ENCODE measurements around the gene PCDHB9. TPM values are rescaled to one million over a fixed set of nuclear protein-coding genes. Genes with fewer than 3 reads are reported as not detected.
A peak's percentile ranks its signal among the peaks of the same experiment; 100 is the strongest.
"Not testable (repeated sequence)": the region's sequence is repeated elsewhere in the genome, so short reads cannot be mapped to it uniquely, and the experiment has no call there.

PCDHB9 gene
- total RNA-seq, 1 donor, result under 0.01 TPM

DNA sequence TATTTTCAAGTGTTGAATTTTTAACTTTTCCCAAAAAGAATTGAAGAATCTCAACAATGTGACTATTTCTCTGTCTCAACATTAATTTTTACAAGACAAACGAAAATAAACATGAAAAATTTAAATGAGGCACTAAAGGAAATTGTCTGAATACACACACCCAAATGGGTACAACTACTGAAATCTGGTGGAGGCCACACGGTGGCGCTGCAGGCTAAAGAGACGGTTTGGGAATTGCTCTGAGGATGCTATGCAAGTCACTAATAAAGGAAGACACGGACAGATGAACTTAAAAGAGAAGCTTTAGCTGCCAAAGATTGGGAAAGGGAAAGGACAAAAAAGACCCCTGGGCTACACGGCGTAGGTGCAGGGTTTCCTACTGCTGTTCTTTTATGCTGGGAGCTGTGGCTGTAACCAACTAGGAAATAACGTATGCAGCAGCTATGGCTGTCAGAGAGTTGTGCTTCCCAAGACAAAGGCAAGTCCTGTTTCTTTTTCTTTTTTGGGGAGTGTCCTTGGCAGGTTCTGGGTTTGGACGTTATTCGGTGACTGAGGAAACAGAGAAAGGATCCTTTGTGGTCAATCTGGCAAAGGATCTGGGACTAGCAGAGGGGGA is 5.3 kb downstream of the PCDHB9 start, which contains the start of gene PCDHB10:
TSS of gene PCDHB10 (plus strand) at position 244 of the 616 bp plus-strand sequence. CDS start at position 444, 200 bp downstream.
- H3K4me3 ChIP-seq (ENCODE audit: low read depth, low read length), result no peak within 1 kb of the TSS
- peak; percentile 14 for DNase-seq (ENCODE audit: low read depth)
- TF ChIP-seq, protein P1, sequence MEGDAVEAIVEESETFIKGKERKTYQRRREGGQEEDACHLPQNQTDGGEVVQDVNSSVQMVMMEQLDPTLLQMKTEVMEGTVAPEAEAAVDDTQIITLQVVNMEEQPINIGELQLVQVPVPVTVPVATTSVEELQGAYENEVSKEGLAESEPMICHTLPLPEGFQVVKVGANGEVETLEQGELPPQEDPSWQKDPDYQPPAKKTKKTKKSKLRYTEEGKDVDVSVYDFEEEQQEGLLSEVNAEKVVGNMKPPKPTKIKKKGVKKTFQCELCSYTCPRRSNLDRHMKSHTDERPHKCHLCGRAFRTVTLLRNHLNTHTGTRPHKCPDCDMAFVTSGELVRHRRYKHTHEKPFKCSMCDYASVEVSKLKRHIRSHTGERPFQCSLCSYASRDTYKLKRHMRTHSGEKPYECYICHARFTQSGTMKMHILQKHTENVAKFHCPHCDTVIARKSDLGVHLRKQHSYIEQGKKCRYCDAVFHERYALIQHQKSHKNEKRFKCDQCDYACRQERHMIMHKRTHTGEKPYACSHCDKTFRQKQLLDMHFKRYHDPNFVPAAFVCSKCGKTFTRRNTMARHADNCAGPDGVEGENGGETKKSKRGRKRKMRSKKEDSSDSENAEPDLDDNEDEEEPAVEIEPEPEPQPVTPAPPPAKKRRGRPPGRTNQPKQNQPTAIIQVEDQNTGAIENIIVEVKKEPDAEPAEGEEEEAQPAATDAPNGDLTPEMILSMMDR (IDR thresholded peaks at IDR 0.05; ENCODE audit: insufficient read depth, low read depth, low read length), result peak; percentile 37

DNA sequence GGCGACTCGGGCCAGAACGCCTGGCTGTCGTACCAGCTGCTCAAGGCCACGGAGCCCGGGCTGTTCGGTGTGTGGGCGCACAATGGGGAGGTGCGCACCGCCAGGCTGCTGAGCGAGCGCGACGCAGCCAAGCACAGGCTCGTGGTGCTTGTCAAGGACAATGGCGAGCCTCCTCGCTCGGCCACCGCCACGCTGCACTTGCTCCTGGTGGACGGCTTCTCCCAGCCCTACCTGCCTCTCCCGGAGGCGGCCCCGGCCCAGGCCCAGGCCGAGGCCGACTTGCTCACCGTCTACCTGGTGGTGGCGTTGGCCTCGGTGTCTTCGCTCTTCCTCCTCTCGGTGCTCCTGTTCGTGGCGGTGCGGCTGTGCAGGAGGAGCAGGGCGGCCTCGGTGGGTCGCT is 7.4 kb downstream of the PCDHB9 start:
- H3K4me3 ChIP-seq (ENCODE audit: low read depth, low read length); DNase-seq (ENCODE audit: low read depth): not testable (repeated sequence)

DNA sequence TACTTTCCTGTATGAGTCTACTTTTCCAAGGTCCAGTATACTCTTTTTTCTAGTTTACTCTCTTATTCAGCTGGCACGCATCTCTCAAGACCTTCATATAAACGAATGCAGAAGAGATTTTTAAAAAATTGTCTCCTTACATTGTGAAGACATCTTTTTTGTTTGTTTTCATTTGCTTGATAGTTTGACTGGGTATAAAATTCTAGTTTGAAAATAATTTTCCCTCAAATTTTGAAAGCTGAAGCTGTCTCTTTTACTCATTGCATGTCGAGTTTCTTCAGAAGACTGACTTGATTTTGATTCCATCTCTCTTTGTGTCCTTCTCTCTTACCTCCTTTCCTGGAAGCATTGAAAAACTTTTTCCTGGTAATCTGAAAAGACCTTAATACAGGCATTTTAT is 9.4 kb downstream of the PCDHB9 start:
- H3K4me3 ChIP-seq (ENCODE audit: low read depth, low read length), result no peak overlapping the region
- DNase-seq (ENCODE audit: low read depth), result no peak
- TF ChIP-seq, protein P1 (IDR thresholded peaks at IDR 0.05; ENCODE audit: insufficient read depth, low read depth, low read length), result no peak

DNA sequence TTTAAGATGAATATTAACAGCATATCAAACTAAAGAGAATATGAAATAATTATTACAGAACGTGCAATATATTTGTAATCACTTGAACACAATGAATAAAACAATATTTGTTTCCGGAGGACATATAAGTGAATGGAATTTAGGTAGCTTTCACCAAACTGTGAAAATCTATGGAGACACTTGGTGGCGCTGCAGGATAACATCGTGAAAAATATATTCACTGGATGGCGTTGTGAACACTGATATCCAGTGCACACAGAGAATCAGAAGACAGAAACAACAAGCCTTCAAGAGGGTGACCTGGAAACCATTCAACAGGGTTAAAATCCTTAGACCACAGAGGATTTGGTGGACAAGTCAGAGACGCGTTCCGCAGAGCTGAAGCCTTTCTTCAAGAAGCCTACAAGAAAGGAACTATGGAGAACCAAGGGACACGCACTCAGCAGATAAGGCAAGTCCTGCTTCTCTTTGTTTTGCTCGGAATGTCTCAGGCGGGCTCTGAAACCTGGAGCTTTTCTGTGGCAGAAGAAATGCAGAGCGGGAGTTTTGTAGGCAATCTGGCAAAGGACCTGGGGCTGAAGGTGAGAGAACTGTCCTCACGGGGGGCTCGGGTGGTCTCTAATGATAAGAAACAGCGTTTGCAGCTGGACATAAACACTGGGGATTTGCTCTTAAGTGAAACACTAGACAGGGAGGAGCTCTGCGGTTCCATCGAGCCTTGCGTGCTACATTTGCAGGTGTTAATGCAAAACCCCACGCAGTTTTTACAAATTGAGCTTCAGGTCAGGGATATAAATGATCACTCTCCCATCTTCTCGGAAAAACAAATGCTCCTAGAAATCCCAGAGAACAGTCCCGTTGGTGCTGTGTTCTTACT is 12.6 kb downstream of the PCDHB9 start, which contains the start of gene PCDHB11:
TSS of gene PCDHB11 (plus strand) at position 269 of the 877 bp plus-strand sequence. CDS start at position 417, 148 bp downstream.
- no peak for DNase-seq (ENCODE audit: low read depth)
- H3K4me3 ChIP-seq (ENCODE audit: low read depth, low read length), result no peak within 1 kb of the TSS

DNA sequence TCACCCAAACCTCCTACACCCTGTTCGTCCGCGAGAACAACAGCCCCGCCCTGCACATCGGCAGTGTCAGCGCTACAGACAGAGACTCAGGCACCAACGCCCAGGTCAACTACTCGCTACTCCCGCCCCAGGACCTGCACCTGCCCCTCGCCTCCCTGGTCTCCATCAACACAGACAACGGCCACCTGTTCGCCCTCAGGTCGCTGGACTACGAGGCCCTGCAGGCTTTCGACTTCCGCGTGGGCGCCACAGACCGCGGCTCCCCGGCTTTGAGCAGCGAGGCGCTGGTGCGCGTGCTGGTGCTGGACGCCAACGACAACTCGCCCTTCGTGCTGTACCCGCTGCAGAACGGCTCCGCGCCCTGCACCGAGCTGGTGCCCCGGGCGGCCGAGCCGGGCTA is 14.2 kb downstream of the PCDHB9 start:
- not testable (repeated sequence) for DNase-seq (ENCODE audit: low read depth); H3K4me3 ChIP-seq (ENCODE audit: low read depth, low read length)

More for the DNA sequence above, 12.6 kb downstream of the PCDHB9 start, which contains the start of gene PCDHB11:
- TF ChIP-seq, protein P1 (IDR thresholded peaks at IDR 0.05; ENCODE audit: insufficient read depth, low read depth, low read length), result no peak

DNA sequence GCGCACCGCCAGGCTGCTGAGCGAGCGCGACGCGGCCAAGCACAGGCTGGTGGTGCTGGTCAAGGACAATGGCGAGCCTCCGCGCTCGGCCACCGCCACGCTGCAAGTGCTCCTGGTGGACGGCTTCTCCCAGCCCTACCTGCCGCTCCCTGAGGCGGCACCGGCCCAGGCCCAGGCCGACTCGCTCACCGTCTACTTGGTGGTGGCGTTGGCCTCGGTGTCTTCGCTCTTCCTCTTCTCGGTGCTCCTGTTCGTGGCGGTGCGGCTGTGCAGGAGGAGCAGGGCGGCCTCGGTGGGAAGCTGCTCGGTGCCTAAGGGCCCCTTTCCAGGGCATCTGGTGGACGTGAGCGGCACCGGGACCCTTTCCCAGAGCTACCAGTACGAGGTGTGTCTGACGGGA is 14.7 kb downstream of the PCDHB9 start:
- H3K4me3 ChIP-seq (ENCODE audit: low read depth, low read length); DNase-seq (ENCODE audit: low read depth): not testable (repeated sequence)

DNA sequence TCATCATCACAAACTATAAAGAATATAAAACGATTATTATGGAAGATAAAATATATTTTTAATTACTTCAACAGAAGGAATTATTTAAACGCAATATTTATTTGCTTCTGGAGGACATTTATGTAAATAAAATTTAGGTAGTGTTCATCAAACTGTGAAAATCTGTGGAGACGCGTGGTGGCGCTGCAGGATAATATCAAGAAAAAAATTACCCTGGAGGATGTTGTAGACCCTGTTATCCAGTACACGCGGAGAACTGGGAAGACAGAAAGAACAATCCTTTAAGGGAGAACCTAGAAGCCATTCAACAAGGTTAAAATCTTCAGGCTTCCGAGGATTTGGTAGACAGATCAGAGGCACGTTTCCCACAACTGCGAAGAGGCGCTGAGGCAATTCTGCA is 21.5 kb downstream of the PCDHB9 start, which contains the start of gene PCDHB12:
TSS of gene PCDHB12 (plus strand) at position 242 of the 400 bp plus-strand sequence. CDS start 189 bp downstream, outside the sequence.
- no peak for DNase-seq (ENCODE audit: low read depth)
- no peak within 1 kb of the TSS for H3K4me3 ChIP-seq (ENCODE audit: low read depth, low read length)
- TF ChIP-seq, protein P1 (IDR thresholded peaks at IDR 0.05; ENCODE audit: insufficient read depth, low read depth, low read length), result no peak

DNA sequence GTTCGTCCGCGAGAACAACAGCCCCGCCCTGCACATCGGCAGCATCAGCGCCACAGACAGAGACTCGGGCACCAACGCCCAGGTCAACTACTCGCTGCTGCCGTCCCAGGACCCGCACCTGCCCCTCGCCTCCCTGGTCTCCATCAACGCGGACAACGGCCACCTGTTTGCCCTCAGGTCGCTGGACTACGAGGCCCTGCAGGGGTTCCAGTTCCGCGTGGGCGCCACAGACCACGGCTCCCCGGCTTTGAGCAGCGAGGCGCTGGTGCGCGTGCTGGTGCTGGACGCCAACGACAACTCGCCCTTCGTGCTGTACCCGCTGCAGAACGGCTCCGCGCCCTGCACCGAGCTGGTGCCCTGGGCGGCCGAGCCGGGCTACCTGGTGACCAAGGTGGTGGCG is 23.3 kb downstream of the PCDHB9 start:
- DNase-seq (ENCODE audit: low read depth); H3K4me3 ChIP-seq (ENCODE audit: low read depth, low read length): not testable (repeated sequence)

DNA sequence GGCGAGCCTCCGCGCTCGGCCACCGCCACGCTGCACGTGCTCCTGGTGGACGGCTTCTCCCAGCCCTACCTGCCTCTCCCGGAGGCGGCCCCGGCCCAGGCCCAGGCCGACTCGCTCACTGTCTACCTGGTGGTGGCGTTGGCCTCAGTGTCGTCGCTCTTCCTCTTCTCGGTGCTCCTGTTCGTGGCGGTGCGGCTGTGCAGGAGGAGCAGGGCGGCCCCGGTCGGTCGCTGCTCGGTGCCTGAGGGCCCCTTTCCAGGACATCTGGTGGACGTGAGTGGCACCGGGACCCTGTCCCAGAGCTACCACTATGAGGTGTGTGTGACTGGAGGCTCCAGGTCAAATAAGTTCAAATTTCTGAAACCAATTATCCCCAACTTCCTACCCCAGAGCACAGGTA is 23.9 kb downstream of the PCDHB9 start:
- DNase-seq (ENCODE audit: low read depth); H3K4me3 ChIP-seq (ENCODE audit: low read depth, low read length): not testable (repeated sequence)

Data from fibroblast of villous mesenchyme (primary cell).